HEK293 (cell line): ENCODE results near the gene SKAP1.

Source experiments
- CTCF ChIA-PET: fragments of 350-600 bp; formaldehyde crosslinking; extraction: SDS; loops from one replicate; lab custom pipeline; 2021; ENCODE audit warnings: antibody characterized with exemption; lab: Yijun Ruan, JAX
- POLR2A ChIA-PET: fragments of 300-600 bp; formaldehyde crosslinking; extraction: SDS; loops from one replicate; lab custom pipeline; 2020; ENCODE audit warnings: antibody characterized with exemption, inconsistent platforms; lab: Yijun Ruan, JAX
- H3K27ac ChIP-seq: fragments of 200-500 bp; sonication (Bioruptor generic); 2 replicates; pipeline ENCODE4 v1.5.1; 2014; ENCODE audit warnings: low read depth, low read length, control low read depth, inconsistent platforms; ENCODE audit errors: extremely low read depth
- H3K36me3 ChIP-seq, 2 experiments: fragments of 200-500 bp in 1 of 2; sonication (Bioruptor generic) in 1 of 2; 1 replicate in 1 of 2; 2 replicates in 1 of 2; pipeline ENCODE4 v1.5.1; 2014 to 2017; ENCODE audit warnings: inconsistent platforms in 2 of 2, low read length in 2 of 2; ENCODE audit not compliant: control insufficient read depth in 2 of 2, insufficient read depth in 1 of 2
- H3K4me1 ChIP-seq: fragments of 200-500 bp; sonication (Bioruptor generic); 2 replicates; pipeline ENCODE4 v1.5.1; 2014; ENCODE audit warnings: mild to moderate bottlenecking, low read length, inconsistent platforms; ENCODE audit not compliant: control insufficient read depth, insufficient read depth
- H3K4me3 ChIP-seq: 2 replicates; pipeline ENCODE4 v1.5.1; 2011; ENCODE audit warnings: low read depth, mild to moderate bottlenecking, control low read depth, low read length, moderate library complexity
- H3K9me3 ChIP-seq: fragments of 200-500 bp; sonication (Bioruptor generic); 2 replicates; pipeline ENCODE4 v1.5.1; 2014; ENCODE audit warnings: low read depth, low read length, inconsistent platforms; ENCODE audit not compliant: control insufficient read depth, insufficient read depth
- ATF2 ChIP-seq: fragments of 450-650 bp; formaldehyde crosslinking; IDR thresholded peaks from 2 replicates; pipeline ENCODE4 v1.5.1; 2016; ENCODE audit warnings: missing biosample characterization, missing genetic modification characterization, low read depth
- GLI2 ChIP-seq: fragments of 450-650 bp; formaldehyde crosslinking; IDR thresholded peaks from 2 replicates; pipeline ENCODE4; 2017; ENCODE audit warnings: missing biosample characterization, missing genetic modification characterization, low read depth, borderline replicate concordance
- HOXC10 ChIP-seq: sonication (generic); formaldehyde crosslinking; IDR thresholded peaks from 2 replicates; pipeline ENCODE4 v1.8.1; 2023; ENCODE audit warnings: mild to moderate bottlenecking, missing genetic modification reagents
- INSM2 ChIP-seq: fragments of 450-650 bp; formaldehyde crosslinking; IDR thresholded peaks from 2 replicates; pipeline ENCODE4 v1.5.1; 2016; ENCODE audit warnings: missing biosample characterization, missing genetic modification characterization
- KLF1 ChIP-seq: fragments of 450-650 bp; formaldehyde crosslinking; IDR thresholded peaks from 2 replicates; pipeline ENCODE4 v1.5.1; 2016; ENCODE audit warnings: missing biosample characterization, missing genetic modification characterization
- KLF7 ChIP-seq: fragments of 450-650 bp; formaldehyde crosslinking; IDR thresholded peaks from 2 replicates; pipeline ENCODE4 v1.5.1; 2016; ENCODE audit warnings: missing biosample characterization, missing genetic modification characterization, borderline replicate concordance
- REPIN1 ChIP-seq: fragments of 450-650 bp; formaldehyde crosslinking; IDR thresholded peaks from 2 replicates; pipeline ENCODE4 v1.5.1; 2017; ENCODE audit warnings: missing biosample characterization, missing genetic modification characterization, low read depth
- SP7 ChIP-seq: fragments of 450-650 bp; formaldehyde crosslinking; IDR thresholded peaks from 2 replicates; pipeline ENCODE4 v1.5.1; 2016; ENCODE audit warnings: missing biosample characterization, missing genetic modification characterization
- ZBTB20 ChIP-seq: fragments of 450-650 bp; formaldehyde crosslinking; IDR thresholded peaks from 2 replicates; pipeline ENCODE4 v1.5.1; 2016; ENCODE audit warnings: missing biosample characterization, missing genetic modification characterization
- ZNF112 ChIP-seq: fragments of 450-650 bp; formaldehyde crosslinking; IDR thresholded peaks from 2 replicates; pipeline ENCODE4 v1.5.0; 2017; ENCODE audit warnings: missing biosample characterization, missing genetic modification characterization
- ZNF114 ChIP-seq: fragments of 450-650 bp; formaldehyde crosslinking; IDR thresholded peaks from 2 replicates; pipeline ENCODE4 v1.5.0; 2017; ENCODE audit warnings: missing biosample characterization, missing genetic modification characterization
- ZNF184 ChIP-seq: fragments of 450-650 bp; IDR thresholded peaks from 2 replicates; pipeline ENCODE4 v1.5.1; 2018; ENCODE audit warnings: missing biosample characterization, mild to moderate bottlenecking, missing genetic modification characterization
- ZNF2 ChIP-seq: fragments of 450-650 bp; formaldehyde crosslinking; IDR thresholded peaks from 2 replicates; pipeline ENCODE4 v1.5.1; 2016; ENCODE audit warnings: missing biosample characterization, missing genetic modification characterization
- ZNF366 ChIP-seq: fragments of 450-650 bp; formaldehyde crosslinking; conservative IDR thresholded peaks from 2 replicates; pipeline ENCODE4 v1.5.1; 2016; ENCODE audit warnings: missing biosample characterization, missing genetic modification characterization
- ZNF391 ChIP-seq: fragments of 450-650 bp; formaldehyde crosslinking; IDR thresholded peaks from 2 replicates; pipeline ENCODE4 v1.5.1; 2016; ENCODE audit warnings: low read depth, missing biosample characterization, missing genetic modification characterization, borderline replicate concordance
- ZNF398 ChIP-seq: fragments of 450-650 bp; formaldehyde crosslinking; IDR thresholded peaks from 2 replicates; pipeline ENCODE4 v1.5.1; 2017; ENCODE audit warnings: missing biosample characterization, missing genetic modification characterization
- ZNF449 ChIP-seq: fragments of 450-650 bp; formaldehyde crosslinking; IDR thresholded peaks from 2 replicates; pipeline ENCODE4 v1.5.1; 2017; ENCODE audit warnings: missing biosample characterization, mild to moderate bottlenecking, missing genetic modification characterization, moderate library complexity
- ZNF558 ChIP-seq: fragments of 450-650 bp; formaldehyde crosslinking; IDR thresholded peaks from 2 replicates; pipeline ENCODE4 v1.5.1; 2016; ENCODE audit warnings: missing biosample characterization, missing genetic modification characterization
- ZNF624 ChIP-seq: fragments of 450-650 bp; formaldehyde crosslinking; IDR thresholded peaks from 2 replicates; pipeline ENCODE4 v1.5.1; 2017; ENCODE audit warnings: missing biosample characterization, missing genetic modification characterization
- ZNF660 ChIP-seq: fragments of 450-650 bp; IDR thresholded peaks from 2 replicates; pipeline ENCODE4 v1.5.1; 2018; ENCODE audit warnings: missing biosample characterization, mild to moderate bottlenecking, missing genetic modification characterization
- ZNF768 ChIP-seq: fragments of 450-650 bp; formaldehyde crosslinking; IDR thresholded peaks from 2 replicates; pipeline ENCODE4 v1.5.1; 2018; ENCODE audit warnings: missing biosample characterization, mild to moderate bottlenecking, missing genetic modification characterization
- ZNF776 ChIP-seq: fragments of 450-650 bp; formaldehyde crosslinking; IDR thresholded peaks from 2 replicates; pipeline ENCODE4 v1.5.0; 2017; ENCODE audit warnings: missing biosample characterization, missing genetic modification characterization, borderline replicate concordance

SKAP1 gene

GRCh38 chr17:48429638-48430586 is at the start of gene SKAP1:
TSS of gene SKAP1 (minus strand) at chr17:48430214.
- peak; percentile 35; the same call in 1 of the 2 replicates for TF ChIP-seq KLF1 (tag by site-specific recombination)
- no peak for TF ChIP-seq ZNF184
- TF ChIP-seq, all 188 proteins: peak for 1
- Histone ChIP-seq H3K4me1 (peaks cover 20% of the 10 kb centered on the region), H3K9me3 (no peaks in the 10 kb centered on the region), H3K27ac (no peak within 1 kb of the TSS), H3K4me3 (no peak within 1 kb of the TSS), H3K36me3 (no peaks in the 10 kb centered on the region)
- ChIA-PET POLR2A (no interaction called here), CTCF (no interaction called here)

- POLR2A ChIA-PET = interaction anchor here (1.8 kb wide), 1 partner anchor 91 kb away, joined by 3 read pairs; no protein-coding TSS in a partner anchor
Measured at GRCh38 chr17:48479014-48479402, 49.0 kb upstream of the SKAP1 start.

GRCh38 chr17:48478224-48479013 is 48.4 kb upstream of the SKAP1 start:
- Histone ChIP-seq H3K4me3 (no peak overlapping the region), H3K4me1 (peaks cover 10% of the 10 kb centered on the region), H3K36me3 (no peaks in the 10 kb centered on the region), H3K27ac (peak overlapping the region; percentile 18; the same call in 1 of the 2 replicates), H3K9me3 (no peaks in the 10 kb centered on the region)
- POLR2A ChIA-PET = no interaction called here
- CTCF ChIA-PET = interaction anchor here (0.7 to 1.7 kb wide), 3 partner anchors 22 to 63 kb away, joined by 3 to 10 read pairs (median 3); no protein-coding TSS in a partner anchor
- TF ChIP-seq ZNF398 (tag by site-specific recombination) (no peak), ZNF776 (no peak), ZBTB20 (tag by site-specific recombination) (peak; percentile 14; the same call in 1 of the 2 replicates), SP7 (peak; percentile 97), ZNF112 (tag by site-specific recombination) (no peak), ZNF449 (tag by site-specific recombination) (no peak), INSM2 (tag by site-specific recombination) (no peak), ZNF558 (tag by site-specific recombination) (no peak)

More at GRCh38 chr17:48479014-48479402, 49.0 kb upstream of the SKAP1 start:
- Histone ChIP-seq H3K9me3 (no peaks in the 10 kb centered on the region), H3K36me3 (no peaks in the 10 kb centered on the region), H3K27ac (no peak overlapping the region; the same call in 1 of the 2 replicates), H3K4me3 (no peak overlapping the region), H3K4me1 (peaks cover 15% of the 10 kb centered on the region)
- CTCF ChIA-PET = no interaction called here
- no peak for TF ChIP-seq ZNF624 (tag by site-specific recombination)
- no peak for TF ChIP-seq GLI2 (tag by site-specific recombination)
- TF ChIP-seq ZNF391 (tag by site-specific recombination) = no peak
- no peak for TF ChIP-seq HOXC10 (CRISPR knock-in tag)
- no peak for TF ChIP-seq ZNF660 (tag by site-specific recombination)
- no peak for TF ChIP-seq ZNF366 (tag by site-specific recombination)
- no peak for TF ChIP-seq ZNF449 (tag by site-specific recombination)
- TF ChIP-seq ZNF114 (tag by site-specific recombination) = no peak
- TF ChIP-seq REPIN1 = no peak
- TF ChIP-seq ATF2 (tag by site-specific recombination) = no peak
- TF ChIP-seq ZNF2 (tag by site-specific recombination) = no peak
- TF ChIP-seq ZNF768 (tag by site-specific recombination) = no peak
- TF ChIP-seq ZNF184 = no peak
- TF ChIP-seq KLF7 (tag by site-specific recombination) = no peak
